Frontal cortex (tissue), 4 donors: ENCODE measurements around the gene EFNA5. TPM values are rescaled to one million over a fixed set of nuclear protein-coding genes. Genes with fewer than 3 reads are reported as not detected.

ENCODE experiments used
- DNase-seq, 2 donors: peaks; one replicate each; pipeline ENCODE4 v3.0.0; 2012; ENCODE audit warnings: low spot score in 2 of 2
- FAIRE-seq: peaks from 2 replicates; lab custom pipeline; 2012; peaks lifted over from hg19 to GRCh38; lab: Jason Lieb, UNC
- total RNA-seq: library from RNA; depleted of rRNA; stranded (reverse); fragments of >200 nt; gene quantifications from one replicate; pipeline ENCODE4 v1.2.3, GENCODE V29; 2014
- donor health status: control.
- donor health status: control.
- donor health status: control.

EFNA5 gene
- total RNA-seq, 1 donor from 2014 or later = 13.5 TPM

DNA sequence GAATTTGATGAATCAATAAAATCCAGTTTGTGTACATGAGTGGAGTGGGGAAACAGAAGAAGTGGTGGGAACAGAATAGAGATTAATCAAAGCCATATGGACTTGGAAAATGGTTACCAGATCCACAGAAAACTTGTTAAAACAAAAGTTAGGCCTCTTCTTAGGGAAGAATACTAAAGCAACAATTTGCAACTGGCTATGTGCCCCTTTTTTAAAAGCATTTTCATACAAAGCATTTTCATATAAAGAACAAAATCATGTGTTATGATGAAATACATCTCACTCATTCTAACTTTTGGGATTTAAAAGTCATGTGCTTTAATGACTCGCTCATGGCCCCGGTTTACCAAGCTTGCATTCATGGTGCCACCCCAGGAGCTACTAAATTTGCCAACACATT, 276.9 kb downstream of the EFNA5 start:
- FAIRE-seq (no peak), DNase-seq (no peak)

GRCh38 chr5:107391787-107392186, 278.9 kb downstream of the EFNA5 start:
- FAIRE-seq = no peak
- no peak for DNase-seq

DNA sequence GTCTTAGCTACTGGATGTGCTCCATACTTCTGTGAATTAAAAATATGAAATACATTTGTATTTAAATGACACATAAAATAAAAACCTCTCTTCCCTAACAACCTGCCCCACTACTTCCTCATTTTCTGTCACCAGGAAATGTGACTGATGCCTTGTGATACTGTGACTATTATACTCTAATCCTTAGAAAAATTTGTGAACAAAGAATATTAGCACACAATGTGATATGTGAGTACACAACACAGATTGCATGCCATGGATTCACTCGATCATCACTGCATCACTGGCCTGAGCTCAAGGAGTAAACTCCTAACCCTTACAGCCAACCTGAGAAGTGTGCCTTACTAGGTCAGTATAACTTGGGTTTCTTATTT, 281.0 kb downstream of the EFNA5 start:
- FAIRE-seq (no peak), DNase-seq (no peak)

GRCh38 chr5:107389130-107389774, 281.5 kb downstream of the EFNA5 start:
- DNase-seq (no peak), FAIRE-seq (no peak)

- DNase-seq = no peak
- FAIRE-seq = no peak
Observed at GRCh38 chr5:107388141-107388861, 282.4 kb downstream of the EFNA5 start.

DNA sequence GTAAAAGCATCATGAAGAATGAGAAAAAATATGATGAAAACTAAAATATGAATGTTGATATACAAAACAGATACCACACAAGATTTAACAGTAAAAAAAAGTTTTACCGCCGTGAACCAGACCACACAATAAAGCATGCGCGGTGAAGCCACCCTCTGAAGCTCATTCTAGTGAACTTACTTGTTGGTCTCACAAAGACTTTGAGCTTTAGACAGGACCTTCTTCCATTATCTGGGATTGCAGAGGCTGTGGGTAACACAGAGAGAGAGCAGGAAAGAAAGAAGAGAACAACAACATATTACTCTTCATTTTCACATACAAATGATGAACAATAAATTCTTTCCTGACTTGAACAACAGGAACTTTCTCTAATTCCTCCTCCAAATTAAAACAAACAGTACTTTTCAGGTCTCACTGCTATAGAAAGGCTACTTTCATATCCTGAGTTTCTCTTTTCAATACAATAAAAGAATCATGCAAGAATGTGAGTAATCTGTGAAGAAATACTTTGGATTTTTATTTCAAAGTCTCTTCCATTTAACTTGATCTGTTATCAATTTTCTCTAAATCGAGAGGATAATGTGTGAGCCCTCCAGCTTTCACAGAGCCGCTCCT, 283.1 kb downstream of the EFNA5 start:
- DNase-seq (no peak), FAIRE-seq (no peak)

GRCh38 chr5:107385708-107386107, 285.0 kb downstream of the EFNA5 start:
- DNase-seq (no peak), FAIRE-seq (no peak)

- FAIRE-seq (no peak), DNase-seq (no peak)
Observed at GRCh38 chr5:107384256-107384655, 286.5 kb downstream of the EFNA5 start.

GRCh38 chr5:107383414-107383813, 287.3 kb downstream of the EFNA5 start:
- DNase-seq (no peak), FAIRE-seq (no peak)

DNA sequence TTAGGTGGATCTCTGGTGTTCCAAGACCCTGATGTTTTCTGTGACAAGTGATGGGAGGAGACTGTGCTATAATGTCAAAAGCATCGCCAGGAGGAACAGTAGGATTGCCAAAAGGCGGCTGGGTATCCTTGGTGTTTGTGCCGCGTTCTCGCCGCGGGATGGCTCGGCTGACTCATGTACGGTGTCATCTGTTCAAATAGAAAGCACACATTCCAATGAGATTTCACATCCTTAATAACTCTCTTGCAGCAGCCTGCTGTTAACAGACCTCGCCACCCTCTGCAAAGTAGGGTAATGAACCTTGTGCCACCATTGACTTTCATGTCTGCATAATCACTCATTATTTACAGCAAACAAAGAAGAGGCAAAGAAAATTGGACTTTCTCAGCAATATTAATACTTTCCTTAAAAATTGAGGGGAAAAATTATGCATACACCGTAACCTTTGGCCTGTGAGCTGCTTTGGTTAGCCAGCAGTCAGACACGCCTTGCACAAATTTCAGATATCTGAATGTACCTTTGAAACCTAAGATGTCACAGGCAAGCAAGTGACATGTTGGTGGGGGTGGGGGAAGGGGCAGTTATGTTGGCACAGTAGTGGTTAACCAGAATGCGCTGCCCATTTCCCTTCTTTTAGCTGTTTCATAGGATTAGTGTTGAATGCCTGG, 289.4 kb downstream of the EFNA5 start:
- no peak for FAIRE-seq
- no peak for DNase-seq

GRCh38 chr5:107380654-107381053, 290.1 kb downstream of the EFNA5 start:
- FAIRE-seq (no peak), DNase-seq (no peak)

- no peak for DNase-seq
- no peak for FAIRE-seq
Observed at GRCh38 chr5:107378218-107378899, 292.4 kb downstream of the EFNA5 start.

DNA sequence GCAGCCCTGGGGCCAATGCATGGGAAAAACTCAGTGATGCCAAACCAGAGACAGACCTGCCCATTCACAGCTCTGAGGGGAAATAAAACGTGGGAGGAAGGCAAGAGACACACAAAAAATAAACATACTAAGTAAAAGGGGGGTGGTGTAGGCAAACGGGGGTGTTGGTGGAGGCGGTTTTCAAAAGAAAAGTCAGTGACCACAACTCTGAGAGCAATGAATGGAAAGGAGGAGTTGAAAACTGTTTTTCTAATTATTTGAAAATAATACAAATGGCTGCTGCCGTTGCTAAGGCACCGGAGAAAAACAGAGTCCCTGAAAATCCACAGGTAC, 293.5 kb downstream of the EFNA5 start:
- no peak for FAIRE-seq

DNA sequence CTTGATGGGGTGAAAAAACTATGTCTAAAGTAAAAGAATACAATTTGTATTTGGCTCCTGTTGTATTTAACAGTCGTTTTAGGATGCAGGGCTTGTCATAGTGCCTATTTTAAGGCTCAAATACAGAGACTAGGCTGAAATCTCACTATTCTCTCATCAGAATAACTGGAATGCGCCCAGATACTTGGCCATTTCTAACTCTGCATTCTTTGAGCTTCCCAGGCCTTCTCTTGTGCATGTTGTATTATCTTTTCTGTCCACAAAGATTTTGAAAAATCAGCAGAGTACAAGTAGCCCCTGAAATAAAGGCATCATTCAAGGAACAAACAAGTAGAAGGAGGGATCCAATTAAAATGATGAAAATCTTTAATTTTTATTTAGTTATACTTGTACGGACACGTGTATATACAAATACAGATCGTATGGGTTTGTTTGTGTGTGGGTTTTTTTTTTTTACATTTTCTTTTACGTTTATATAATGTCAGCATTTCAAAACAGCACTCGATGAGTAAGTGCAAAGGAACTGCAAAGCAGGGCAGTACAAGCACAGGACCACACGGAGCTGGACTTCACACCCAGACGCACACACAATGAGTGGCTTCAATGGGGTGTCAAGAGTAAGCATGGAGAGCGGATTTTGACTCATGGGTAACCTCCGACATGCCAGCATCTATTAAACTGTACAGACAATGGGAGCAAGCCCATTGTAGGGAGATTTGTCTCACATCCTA, 294.0 kb downstream of the EFNA5 start:
- FAIRE-seq (no peak), DNase-seq (no peak)

More for the DNA sequence above, 293.5 kb downstream of the EFNA5 start:
- no peak for DNase-seq

DNA sequence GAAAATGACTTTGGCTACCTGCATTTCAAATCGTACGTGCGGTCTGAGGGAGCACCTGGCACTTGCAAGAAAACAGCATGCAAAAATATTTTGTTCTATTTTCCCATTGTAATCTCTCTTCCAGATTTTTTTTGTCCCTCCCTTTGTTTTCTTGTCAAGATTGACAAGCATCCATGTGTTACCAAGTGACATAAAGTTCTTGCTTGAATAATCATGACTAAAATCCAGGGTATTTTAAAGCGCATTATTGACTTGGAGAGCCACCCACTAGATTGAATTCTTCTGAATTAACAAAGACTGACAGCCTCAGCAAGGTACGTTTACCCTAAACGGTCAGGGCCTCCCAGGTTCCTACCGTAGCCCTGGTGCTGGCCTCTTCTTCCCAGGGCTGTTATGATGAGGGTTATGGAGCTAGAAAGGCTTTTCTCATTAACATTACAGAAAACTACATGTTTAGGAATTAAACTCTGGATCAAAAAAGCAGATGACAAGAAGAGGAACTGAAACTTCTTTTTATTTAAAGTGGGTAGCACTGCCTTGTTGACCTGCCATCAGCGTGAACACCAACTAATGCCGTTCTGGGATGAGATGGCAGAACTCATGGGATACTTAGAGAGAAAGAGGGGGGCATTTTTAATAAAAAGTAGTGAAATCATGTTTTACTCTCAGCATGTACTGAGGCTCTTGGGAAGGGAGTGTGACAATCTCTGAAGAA, 297.0 kb downstream of the EFNA5 start:
- DNase-seq = no peak
- FAIRE-seq = no peak

GRCh38 chr5:107372723-107373450, 297.9 kb downstream of the EFNA5 start:
- DNase-seq (no peak), FAIRE-seq (no peak)

DNA sequence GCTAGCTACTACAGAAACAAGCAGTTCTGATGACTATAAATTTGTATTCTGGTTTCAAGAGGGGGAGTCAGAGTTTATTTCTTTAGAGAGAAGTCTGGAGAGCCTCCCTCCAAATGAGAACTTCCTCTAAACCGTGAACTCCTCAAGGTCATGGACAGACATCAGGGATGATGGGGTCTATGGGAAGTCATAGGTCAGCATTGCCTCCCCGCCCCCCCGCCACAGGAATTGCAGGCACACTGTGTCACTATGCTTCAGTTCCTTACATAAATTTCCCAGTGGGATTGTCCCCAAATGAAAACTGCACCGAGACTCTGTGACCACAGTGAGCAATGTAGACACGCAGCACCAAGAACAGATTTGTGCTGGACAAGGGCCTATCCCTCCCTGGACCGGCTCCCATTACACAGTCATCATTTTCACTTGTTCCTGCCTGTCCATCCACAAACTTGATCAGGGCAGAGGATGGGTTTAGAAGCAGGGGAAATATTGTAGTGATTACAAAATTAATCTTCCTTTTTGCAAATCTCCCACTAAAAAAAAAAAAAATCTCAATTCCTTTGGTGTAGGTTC, 300.3 kb downstream of the EFNA5 start:
- DNase-seq (no peak), FAIRE-seq (no peak)

DNA sequence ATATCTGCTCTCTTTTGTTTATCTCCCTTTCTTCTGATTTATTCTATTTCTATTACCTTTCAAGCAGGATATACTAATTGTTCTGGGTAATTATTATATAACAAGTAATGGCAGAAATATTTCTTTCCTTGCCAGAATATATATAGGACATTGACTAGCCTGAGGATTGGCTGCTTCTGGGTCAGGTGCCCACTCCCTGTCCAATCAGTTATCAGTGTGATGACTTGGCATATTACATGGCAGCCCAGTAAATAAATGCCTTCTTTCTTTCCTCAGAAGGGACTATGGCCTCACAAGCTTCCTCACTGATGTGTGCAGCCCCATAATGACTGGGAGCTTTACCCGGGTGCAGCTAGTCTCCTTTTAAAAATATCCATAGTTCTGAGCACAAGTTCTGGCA, 301.1 kb downstream of the EFNA5 start:
- FAIRE-seq = no peak

More for the DNA sequence above, 301.1 kb downstream of the EFNA5 start:
- no peak for DNase-seq
